Neural crest cell (in vitro differentiated cells): ENCODE data around the gene MAST4. TPM values are rescaled to one million over a fixed set of nuclear protein-coding genes. Genes with fewer than 3 reads are reported as not detected.

ENCODE experiments used
- DNase-seq: peaks from one replicate; pipeline ENCODE4 v3.0.0; 2021; ENCODE audit warnings: low read depth, mixed read lengths, low spot score
- H3K27ac Mint-ChIP-seq: one replicate; pipeline ENCODE4 v1.8.0; 2021; ENCODE audit warnings: mild to moderate bottlenecking, mixed read lengths; ENCODE audit not compliant: unreplicated experiment
- H3K27me3 Mint-ChIP-seq: 2 replicates; pipeline ENCODE4 v1.8.0; 2021; ENCODE audit warnings: low read depth, mild to moderate bottlenecking, mixed read lengths
- H3K36me3 Mint-ChIP-seq: 2 replicates; pipeline ENCODE4 v1.8.0; 2021; ENCODE audit warnings: low read depth, mild to moderate bottlenecking, mixed read lengths
- H3K4me1 Mint-ChIP-seq: 2 replicates; pipeline ENCODE4 v1.8.0; 2021; ENCODE audit warnings: mixed read lengths
- H3K4me3 Mint-ChIP-seq: one replicate; pipeline ENCODE4 v1.8.0; 2021; ENCODE audit warnings: mild to moderate bottlenecking, mixed read lengths
- H3K9me3 Mint-ChIP-seq: 2 replicates; pipeline ENCODE4 v1.8.0; 2021; ENCODE audit warnings: mixed read lengths
- CTCF ChIP-seq: fragments of 200-600 bp; sonication (generic); conservative IDR thresholded peaks from 2 replicates; pipeline ENCODE4 v1.5.0; 2021; ENCODE audit warnings: antibody characterized with exemption, mild to moderate bottlenecking
- total RNA-seq: library from RNA; stranded (reverse); gene quantifications from 2 replicates; pipeline ENCODE4 v1.2.1, GENCODE V29; 2021

The MAST4 gene
- total RNA-seq, 1 donor from 2014 or later: 7.3 TPM

GRCh38 chr5:67198917-67199316 is 602.7 kb downstream of the MAST4 start:
- Mint-ChIP-seq H3K4me1 (no peaks in the 10 kb centered on the region), H3K27ac (no peak overlapping the region), H3K27me3 (no peaks in the 10 kb centered on the region), H3K4me3 (no peak overlapping the region), H3K9me3 (peaks cover 4% of the 10 kb centered on the region), H3K36me3 (no peaks in the 10 kb centered on the region)
- no peak for DNase-seq
- TF ChIP-seq CTCF: no peak

DNA sequence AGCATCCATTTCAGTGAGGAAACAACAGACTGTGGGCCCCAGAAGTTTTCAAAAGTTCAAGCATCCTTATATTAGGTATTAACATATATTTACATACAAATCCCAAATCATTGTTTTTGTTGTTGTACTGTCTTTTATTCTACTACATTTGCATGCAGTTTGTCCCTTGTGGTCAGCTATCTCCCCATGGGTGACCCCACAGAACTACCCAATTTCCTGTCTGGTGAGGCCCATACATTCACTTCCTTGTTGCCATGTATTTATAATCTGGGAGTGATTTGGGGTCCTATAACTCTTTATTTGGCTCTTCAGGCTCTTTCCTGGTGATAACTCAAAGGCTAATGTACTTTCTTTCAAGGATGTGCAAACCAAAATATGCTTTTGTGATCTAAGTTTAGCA is 603.7 kb downstream of the MAST4 start:
- Mint-ChIP-seq H3K4me3 (no peak overlapping the region), H3K27ac (no peak overlapping the region), H3K9me3 (peaks cover 4% of the 10 kb centered on the region), H3K4me1 (no peaks in the 10 kb centered on the region), H3K36me3 (no peaks in the 10 kb centered on the region), H3K27me3 (no peaks in the 10 kb centered on the region)
- no peak for DNase-seq
- no peak for TF ChIP-seq CTCF

- TF ChIP-seq CTCF: no peak
- no peak overlapping the region for H3K4me3 Mint-ChIP-seq
- peaks cover 4% of the 10 kb centered on the region for H3K9me3 Mint-ChIP-seq
- no peak overlapping the region for H3K27ac Mint-ChIP-seq
- DNase-seq: no peak
- H3K27me3 Mint-ChIP-seq: no peaks in the 10 kb centered on the region
- no peaks in the 10 kb centered on the region for H3K4me1 Mint-ChIP-seq
- H3K36me3 Mint-ChIP-seq: no peaks in the 10 kb centered on the region
These were observed 604.8 kb downstream of the MAST4 start for GRCh38 chr5:67200809-67201562.

DNA sequence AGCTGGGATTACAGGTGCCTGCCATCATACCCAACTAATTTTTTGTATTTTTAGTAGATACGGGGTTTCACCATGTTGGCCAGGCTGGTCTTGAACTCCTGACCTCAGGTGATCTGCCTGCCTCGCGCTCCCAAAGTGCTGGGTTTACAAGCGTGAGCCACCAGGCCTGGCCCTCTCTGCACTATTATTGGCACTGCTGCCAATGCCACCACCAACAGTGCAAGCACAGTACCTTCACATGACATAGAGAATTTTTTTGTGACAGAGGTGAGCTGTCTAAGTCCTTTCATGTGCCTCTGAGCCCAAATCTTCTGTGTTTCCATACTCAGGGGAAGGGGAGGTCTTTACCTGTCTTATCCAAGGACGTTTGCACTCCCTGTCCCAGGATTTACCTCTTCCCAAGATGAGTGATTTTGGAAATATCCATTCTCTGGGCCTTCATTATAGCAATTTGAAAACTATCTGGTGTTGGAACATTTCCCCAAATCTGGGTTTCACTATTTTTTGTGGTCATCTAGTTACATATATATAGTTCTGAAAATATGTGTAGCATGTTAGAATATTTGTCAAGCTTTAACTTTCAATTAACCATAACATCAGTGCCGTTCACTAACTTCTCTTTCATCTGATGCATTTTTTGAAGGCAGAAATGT is 605.8 kb downstream of the MAST4 start:
- Mint-ChIP-seq H3K4me1 (no peaks in the 10 kb centered on the region), H3K27ac (no peak overlapping the region), H3K27me3 (no peaks in the 10 kb centered on the region), H3K9me3 (peaks cover 4% of the 10 kb centered on the region), H3K36me3 (no peaks in the 10 kb centered on the region), H3K4me3 (no peak overlapping the region)
- no peak for TF ChIP-seq CTCF
- no peak for DNase-seq

- no peak overlapping the region for H3K4me3 Mint-ChIP-seq
These were observed 606.6 kb downstream of the MAST4 start for GRCh38 chr5:67202828-67203227.

More at GRCh38 chr5:67202828-67203227, 606.6 kb downstream of the MAST4 start:
- no peak for TF ChIP-seq CTCF
- no peak overlapping the region for H3K27ac Mint-ChIP-seq
- H3K36me3 Mint-ChIP-seq: no peaks in the 10 kb centered on the region
- DNase-seq: no peak
- no peaks in the 10 kb centered on the region for H3K27me3 Mint-ChIP-seq
- no peaks in the 10 kb centered on the region for H3K4me1 Mint-ChIP-seq
- peaks cover 4% of the 10 kb centered on the region for H3K9me3 Mint-ChIP-seq
